Measurements from ENCODE around the gene ESD. TPM values are rescaled to one million over a fixed set of nuclear protein-coding genes. Genes with fewer than 3 reads are reported as not detected.

ESD gene
- total RNA-seq, 1 experiment from 2014 or later, result 58.7 TPM

GRCh38 chr13:46738766-46739165 is 58.2 kb downstream of the ESD start (continued):
- TF ChIP-seq, protein P1, sequence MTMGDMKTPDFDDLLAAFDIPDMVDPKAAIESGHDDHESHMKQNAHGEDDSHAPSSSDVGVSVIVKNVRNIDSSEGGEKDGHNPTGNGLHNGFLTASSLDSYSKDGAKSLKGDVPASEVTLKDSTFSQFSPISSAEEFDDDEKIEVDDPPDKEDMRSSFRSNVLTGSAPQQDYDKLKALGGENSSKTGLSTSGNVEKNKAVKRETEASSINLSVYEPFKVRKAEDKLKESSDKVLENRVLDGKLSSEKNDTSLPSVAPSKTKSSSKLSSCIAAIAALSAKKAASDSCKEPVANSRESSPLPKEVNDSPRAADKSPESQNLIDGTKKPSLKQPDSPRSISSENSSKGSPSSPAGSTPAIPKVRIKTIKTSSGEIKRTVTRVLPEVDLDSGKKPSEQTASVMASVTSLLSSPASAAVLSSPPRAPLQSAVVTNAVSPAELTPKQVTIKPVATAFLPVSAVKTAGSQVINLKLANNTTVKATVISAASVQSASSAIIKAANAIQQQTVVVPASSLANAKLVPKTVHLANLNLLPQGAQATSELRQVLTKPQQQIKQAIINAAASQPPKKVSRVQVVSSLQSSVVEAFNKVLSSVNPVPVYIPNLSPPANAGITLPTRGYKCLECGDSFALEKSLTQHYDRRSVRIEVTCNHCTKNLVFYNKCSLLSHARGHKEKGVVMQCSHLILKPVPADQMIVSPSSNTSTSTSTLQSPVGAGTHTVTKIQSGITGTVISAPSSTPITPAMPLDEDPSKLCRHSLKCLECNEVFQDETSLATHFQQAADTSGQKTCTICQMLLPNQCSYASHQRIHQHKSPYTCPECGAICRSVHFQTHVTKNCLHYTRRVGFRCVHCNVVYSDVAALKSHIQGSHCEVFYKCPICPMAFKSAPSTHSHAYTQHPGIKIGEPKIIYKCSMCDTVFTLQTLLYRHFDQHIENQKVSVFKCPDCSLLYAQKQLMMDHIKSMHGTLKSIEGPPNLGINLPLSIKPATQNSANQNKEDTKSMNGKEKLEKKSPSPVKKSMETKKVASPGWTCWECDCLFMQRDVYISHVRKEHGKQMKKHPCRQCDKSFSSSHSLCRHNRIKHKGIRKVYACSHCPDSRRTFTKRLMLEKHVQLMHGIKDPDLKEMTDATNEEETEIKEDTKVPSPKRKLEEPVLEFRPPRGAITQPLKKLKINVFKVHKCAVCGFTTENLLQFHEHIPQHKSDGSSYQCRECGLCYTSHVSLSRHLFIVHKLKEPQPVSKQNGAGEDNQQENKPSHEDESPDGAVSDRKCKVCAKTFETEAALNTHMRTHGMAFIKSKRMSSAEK (CRISPR knock-in tag; IDR thresholded peaks at IDR 0.05; ENCODE audit: borderline replicate concordance), result no peak
- TF ChIP-seq ZNF425 (CRISPR knock-in tag; conservative IDR thresholded peaks at IDR 0.05), result no peak
- TF ChIP-seq, protein P2, sequence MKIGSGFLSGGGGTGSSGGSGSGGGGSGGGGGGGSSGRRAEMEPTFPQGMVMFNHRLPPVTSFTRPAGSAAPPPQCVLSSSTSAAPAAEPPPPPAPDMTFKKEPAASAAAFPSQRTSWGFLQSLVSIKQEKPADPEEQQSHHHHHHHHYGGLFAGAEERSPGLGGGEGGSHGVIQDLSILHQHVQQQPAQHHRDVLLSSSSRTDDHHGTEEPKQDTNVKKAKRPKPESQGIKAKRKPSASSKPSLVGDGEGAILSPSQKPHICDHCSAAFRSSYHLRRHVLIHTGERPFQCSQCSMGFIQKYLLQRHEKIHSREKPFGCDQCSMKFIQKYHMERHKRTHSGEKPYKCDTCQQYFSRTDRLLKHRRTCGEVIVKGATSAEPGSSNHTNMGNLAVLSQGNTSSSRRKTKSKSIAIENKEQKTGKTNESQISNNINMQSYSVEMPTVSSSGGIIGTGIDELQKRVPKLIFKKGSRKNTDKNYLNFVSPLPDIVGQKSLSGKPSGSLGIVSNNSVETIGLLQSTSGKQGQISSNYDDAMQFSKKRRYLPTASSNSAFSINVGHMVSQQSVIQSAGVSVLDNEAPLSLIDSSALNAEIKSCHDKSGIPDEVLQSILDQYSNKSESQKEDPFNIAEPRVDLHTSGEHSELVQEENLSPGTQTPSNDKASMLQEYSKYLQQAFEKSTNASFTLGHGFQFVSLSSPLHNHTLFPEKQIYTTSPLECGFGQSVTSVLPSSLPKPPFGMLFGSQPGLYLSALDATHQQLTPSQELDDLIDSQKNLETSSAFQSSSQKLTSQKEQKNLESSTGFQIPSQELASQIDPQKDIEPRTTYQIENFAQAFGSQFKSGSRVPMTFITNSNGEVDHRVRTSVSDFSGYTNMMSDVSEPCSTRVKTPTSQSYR (CRISPR knock-in tag; IDR thresholded peaks at IDR 0.05), result no peak
- TF ChIP-seq, protein P3, sequence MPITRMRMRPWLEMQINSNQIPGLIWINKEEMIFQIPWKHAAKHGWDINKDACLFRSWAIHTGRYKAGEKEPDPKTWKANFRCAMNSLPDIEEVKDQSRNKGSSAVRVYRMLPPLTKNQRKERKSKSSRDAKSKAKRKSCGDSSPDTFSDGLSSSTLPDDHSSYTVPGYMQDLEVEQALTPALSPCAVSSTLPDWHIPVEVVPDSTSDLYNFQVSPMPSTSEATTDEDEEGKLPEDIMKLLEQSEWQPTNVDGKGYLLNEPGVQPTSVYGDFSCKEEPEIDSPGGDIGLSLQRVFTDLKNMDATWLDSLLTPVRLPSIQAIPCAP (CRISPR knock-in tag; IDR thresholded peaks at IDR 0.05), result no peak
- TF ChIP-seq GTF2I (CRISPR knock-in tag; conservative IDR thresholded peaks at IDR 0.05), result no peak
- TF ChIP-seq, protein P4, sequence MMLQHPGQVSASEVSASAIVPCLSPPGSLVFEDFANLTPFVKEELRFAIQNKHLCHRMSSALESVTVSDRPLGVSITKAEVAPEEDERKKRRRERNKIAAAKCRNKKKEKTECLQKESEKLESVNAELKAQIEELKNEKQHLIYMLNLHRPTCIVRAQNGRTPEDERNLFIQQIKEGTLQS (CRISPR knock-in tag; conservative IDR thresholded peaks at IDR 0.05), result no peak
- TF ChIP-seq, protein P5, sequence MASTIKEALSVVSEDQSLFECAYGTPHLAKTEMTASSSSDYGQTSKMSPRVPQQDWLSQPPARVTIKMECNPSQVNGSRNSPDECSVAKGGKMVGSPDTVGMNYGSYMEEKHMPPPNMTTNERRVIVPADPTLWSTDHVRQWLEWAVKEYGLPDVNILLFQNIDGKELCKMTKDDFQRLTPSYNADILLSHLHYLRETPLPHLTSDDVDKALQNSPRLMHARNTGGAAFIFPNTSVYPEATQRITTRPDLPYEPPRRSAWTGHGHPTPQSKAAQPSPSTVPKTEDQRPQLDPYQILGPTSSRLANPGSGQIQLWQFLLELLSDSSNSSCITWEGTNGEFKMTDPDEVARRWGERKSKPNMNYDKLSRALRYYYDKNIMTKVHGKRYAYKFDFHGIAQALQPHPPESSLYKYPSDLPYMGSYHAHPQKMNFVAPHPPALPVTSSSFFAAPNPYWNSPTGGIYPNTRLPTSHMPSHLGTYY (CRISPR knock-in tag; IDR thresholded peaks at IDR 0.05), result no peak
- no peak for TF ChIP-seq CREB1 (CRISPR knock-in tag; IDR thresholded peaks at IDR 0.05)

GRCh38 chr13:46738055-46738454 is 58.9 kb downstream of the ESD start:
- peaks cover 12% of the 10 kb centered on the region for H3K4me1 Mint-ChIP-seq
- TF ChIP-seq TEAD4 (CRISPR knock-in tag; IDR thresholded peaks at IDR 0.05), result no peak
- no peak for TF ChIP-seq SP1 (CRISPR knock-in tag; conservative IDR thresholded peaks at IDR 0.05)
- TF ChIP-seq CREB1 (CRISPR knock-in tag; IDR thresholded peaks at IDR 0.05), result no peak
- TF ChIP-seq RORB (CRISPR knock-in tag; IDR thresholded peaks at IDR 0.05), result no peak
- TF ChIP-seq ATF6 (CRISPR knock-in tag; IDR thresholded peaks at IDR 0.05), result no peak
- POLR2A ChIA-PET, result no interaction called here
- H3K27me3 Mint-ChIP-seq (ENCODE audit: low read depth), result no peaks in the 10 kb centered on the region
- CTCF ChIA-PET, result interaction anchor here (1.6 kb wide), 1 partner anchor 9 kb away, joined by 6 read pairs; no protein-coding TSS in a partner anchor
- no peak overlapping the region for H3K4me3 Mint-ChIP-seq
- no peaks in the 10 kb centered on the region for H3K9me3 Mint-ChIP-seq
- ATAC-seq, result peak; percentile 34; the same call in 1 of the 2 replicates
- peaks cover 7% of the 10 kb centered on the region; the same call in 1 of the 2 replicates for H3K36me3 Mint-ChIP-seq
- DNase-seq (ENCODE audit: low spot score), result no peak
- no peak overlapping the region for H3K27ac Mint-ChIP-seq

Measured in WTC11 (cell line).